B cell (primary cell): Measurements from ENCODE around the gene RNF167. TPM values are rescaled to one million over a fixed set of nuclear protein-coding genes. Genes with fewer than 3 reads are reported as not detected.

Experiments
- ATAC-seq: fragments of 200-7000 bp; cut with Tn5 transposase; one replicate; pipeline ENCODE4 v1.10.0; 2021; ENCODE audit warnings: low read depth, mild to moderate bottlenecking, moderate number of reproducible peaks, moderate library complexity
- CTCF ChIA-PET: fragments of 350-600 bp; sonication (Branson Sonifier 250); formaldehyde crosslinking; loops from one replicate; lab custom pipeline; 2021; ENCODE audit warnings: antibody characterized with exemption, inconsistent platforms; lab: Charles Lee
- POLR2A ChIA-PET: fragments of 350-600 bp; sonication (Branson Sonifier 250); formaldehyde crosslinking; loops from one replicate; lab custom pipeline; 2021; ENCODE audit warnings: antibody characterized with exemption; lab: Charles Lee
- DNase-seq: peaks from one replicate; pipeline ENCODE4 v3.0.0; 2013
- H2AFZ ChIP-seq: 2 replicates; pipeline ENCODE4 v1.6.1; 2012; ENCODE audit warnings: mild to moderate bottlenecking, low read depth, low read length; ENCODE audit not compliant: insufficient read depth, poor library complexity, severe bottlenecking
- H3K27ac ChIP-seq, 2 donors: 1 replicate in 1 of 2; 2 replicates in 1 of 2; pipeline ENCODE4 v1.5.1; 2012 to 2013; ENCODE audit warnings: low read length in 2 of 2, mild to moderate bottlenecking in 2 of 2, moderate library complexity in 1 of 2
- H3K27me3 ChIP-seq, 4 experiments: fragments of 200-600 bp in 1 of 4; sonication (generic) in 1 of 4; replicated peaks in 1 of 4; 1 replicate in 2 of 4; 2 replicates in 2 of 4; pipeline versions ENCODE4 v1.6.1 to v1.7.0; 2013 to 2016; ENCODE audit warnings: low read length in 3 of 4, mild to moderate bottlenecking in 2 of 4, mixed read lengths in 1 of 4, moderate library complexity in 1 of 4; ENCODE audit not compliant: insufficient read depth in 4 of 4, control insufficient read depth in 3 of 4; ENCODE audit errors: control extremely low read depth in 1 of 4
- H3K36me3 ChIP-seq, 2 experiments: replicated peaks in 1 of 2; 1 replicate in 1 of 2; 2 replicates in 1 of 2; pipeline versions ENCODE4 v1.6.1 to v1.7.1; 2013; ENCODE audit warnings: low read length in 1 of 2; ENCODE audit not compliant: insufficient read depth in 2 of 2, control insufficient read depth in 1 of 2; ENCODE audit errors: control extremely low read depth in 1 of 2, extremely low read depth in 1 of 2
- H3K4me1 ChIP-seq, 2 donors: fragments of 200-600 bp in 1 of 2; sonication (generic) in 1 of 2; 1 replicate in 1 of 2; 2 replicates in 1 of 2; pipeline versions ENCODE4 v1.5.1 to v1.6.1; 2013 to 2017; ENCODE audit warnings: low read length in 2 of 2; ENCODE audit not compliant: control insufficient read depth in 2 of 2, insufficient read depth in 2 of 2
- H3K4me2 ChIP-seq: replicated peaks from 2 replicates; pipeline ENCODE3; 2012; ENCODE audit warnings: mild to moderate bottlenecking, low read depth, low read length; ENCODE audit not compliant: poor library complexity, severe bottlenecking
- H3K4me3 ChIP-seq, 5 experiments: fragments of 200-600 bp in 1 of 5; sonication (generic) in 1 of 5; 1 replicate in 3 of 5; 2 replicates in 2 of 5; pipeline versions ENCODE4 v1.5.1 to v1.7.0; 2011 to 2016; ENCODE audit warnings: low read length in 4 of 5, mild to moderate bottlenecking in 4 of 5, low read depth in 2 of 5, control low read depth in 1 of 5, moderate library complexity in 1 of 5; ENCODE audit not compliant: insufficient read depth in 1 of 5; ENCODE audit errors: control extremely low read depth in 1 of 5, extremely low read depth in 1 of 5
- H3K79me2 ChIP-seq: fragments of 200-600 bp; sonication (generic); one replicate; pipeline ENCODE4 v1.6.0; 2016; ENCODE audit warnings: low read length; ENCODE audit not compliant: control insufficient read depth, insufficient read depth
- H3K9ac ChIP-seq: fragments of 200-600 bp; sonication (generic); 2 replicates; pipeline ENCODE4 v1.6.1; 2017; ENCODE audit warnings: mild to moderate bottlenecking, low read length, moderate library complexity
- H3K9me3 ChIP-seq, 3 donors: one replicate each; pipeline versions ENCODE4 v1.6.1 to v1.7.1; 2013; ENCODE audit warnings: low read length in 2 of 3; ENCODE audit not compliant: control insufficient read depth in 2 of 3, insufficient read depth in 1 of 3; ENCODE audit errors: control extremely low read depth in 1 of 3
- H4K20me1 ChIP-seq: 2 replicates; pipeline ENCODE4 v1.6.0; 2012; ENCODE audit warnings: mild to moderate bottlenecking, low read length; ENCODE audit not compliant: insufficient read depth, control insufficient read depth, poor library complexity, severe bottlenecking
- H3K27ac Mint-ChIP-seq: one replicate; pipeline ENCODE4 v1.8.0; 2021; ENCODE audit warnings: mixed read lengths
- H3K27me3 Mint-ChIP-seq: one replicate; pipeline ENCODE4 v1.8.0; 2021; ENCODE audit warnings: mixed read lengths
- H3K4me1 Mint-ChIP-seq: one replicate; pipeline ENCODE4 v1.8.0; 2021; ENCODE audit warnings: mixed read lengths
- H3K4me3 Mint-ChIP-seq: one replicate; pipeline ENCODE4 v1.8.0; 2021; ENCODE audit warnings: mixed read lengths
- H3K9me3 Mint-ChIP-seq: one replicate; pipeline ENCODE4 v1.8.0; 2022; ENCODE audit warnings: mixed read lengths; ENCODE audit not compliant: insufficient read depth
- EZH2 ChIP-seq: IDR thresholded peaks from 2 replicates; pipeline ENCODE4 v1.6.1; 2012; ENCODE audit warnings: borderline replicate concordance, low read depth, mild to moderate bottlenecking, moderate library complexity, low read length; ENCODE audit not compliant: insufficient read depth, poor library complexity, severe bottlenecking
- WGBS: methylation state at CpG from one replicate; pipeline ENCODE4 v1.1.5; 2013; ENCODE audit warnings: missing lambda C conversion rate; ENCODE audit not compliant: insufficient coverage; 5-methylcytosine and 5-hydroxymethylcytosine counted together
- intact Hi-C: fragments of 100-400 bp; cut with micrococcal nuclease; formaldehyde crosslinking; loops from one replicate; pipeline ENCODE4 v1.10.0; 2022
- polyA plus RNA-seq: library from polyadenylated mRNA; depleted of rRNA; stranded (reverse); fragments of >200 nt; gene quantifications from 2 replicates; pipeline ENCODE4 v1.2.3, GENCODE V29; 2012
- total RNA-seq, 2 donors: library from RNA; stranded (reverse); fragments of 120-200 nt in 1 of 2; gene quantifications; 1 replicate in 1 of 2; 2 replicates in 1 of 2; pipeline versions ENCODE4 v1.2.3 to v1.2.4, GENCODE V29; 2013 to 2022
- TF ChIP-seq, protein P1 (sequence below): fragments of 200-600 bp; IDR thresholded peaks from one replicate; pipeline ENCODE4 v1.8.0; 2022; ENCODE audit warnings: antibody characterized with exemption, mild to moderate bottlenecking

The RNF167 gene
- total and polyA plus RNA-seq, 2 donors (not counting 1 experiment from before 2014, with no cell fraction given) = 143 to 186 TPM

DNA sequence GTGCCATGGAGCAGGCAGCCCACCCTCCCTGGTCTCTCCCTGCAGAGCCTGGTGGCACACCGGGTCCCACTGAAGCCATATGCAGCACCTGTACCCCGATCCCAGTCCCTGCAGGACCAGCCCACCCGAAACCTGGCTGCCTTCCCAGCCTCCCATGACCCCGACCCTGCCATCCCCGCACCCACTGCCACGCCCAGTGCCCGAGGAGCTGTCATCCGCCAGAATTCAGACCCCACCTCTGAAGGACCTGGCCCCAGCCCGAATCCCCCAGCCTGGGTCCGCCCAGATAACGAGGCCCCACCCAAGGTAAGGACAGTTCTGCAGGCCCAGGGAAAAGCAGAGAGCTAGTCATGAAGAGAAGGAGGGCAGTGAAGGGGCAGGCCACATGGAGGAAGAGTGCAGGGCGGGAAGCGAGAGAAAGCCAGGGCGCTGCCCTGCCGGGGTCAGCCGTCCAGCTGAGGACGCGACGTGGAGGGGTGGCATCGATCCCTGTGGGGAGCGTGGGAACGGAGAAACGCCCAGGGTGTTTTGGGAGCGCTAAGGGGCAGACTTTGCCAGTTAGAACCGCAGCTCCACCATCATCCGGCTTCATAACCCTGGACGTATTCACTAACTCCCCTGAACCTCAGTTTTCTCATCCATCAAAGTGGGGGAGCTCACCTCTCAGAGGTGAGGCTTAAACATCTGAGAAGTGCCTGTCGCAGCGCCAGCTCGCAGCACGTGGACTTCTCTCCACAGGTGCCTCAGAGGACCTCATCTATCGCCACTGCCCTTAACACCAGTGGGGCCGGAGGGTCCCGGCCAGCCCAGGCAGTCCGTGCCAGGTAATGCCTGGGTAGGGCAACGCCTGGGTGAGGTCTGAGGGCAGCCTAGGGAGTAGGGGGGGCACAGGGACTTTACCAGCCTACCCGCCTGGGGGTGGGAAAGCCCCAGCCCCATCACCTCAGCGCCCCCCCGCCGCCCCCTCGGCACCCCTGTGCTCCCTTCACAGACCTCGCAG is 48.4 kb upstream of the RNF167 start:
- H3K27me3 ChIP-seq = no peaks in the 10 kb centered on the region
- H3K4me1 ChIP-seq = peaks cover 0 to 3% of the 10 kb centered on the region in 2 donors
- H3K79me2 ChIP-seq = no peaks in the 10 kb centered on the region
- H3K4me1 Mint-ChIP-seq = peaks cover 4% of the 10 kb centered on the region
- no peak for TF ChIP-seq EZH2
- TF ChIP-seq, protein P1, sequence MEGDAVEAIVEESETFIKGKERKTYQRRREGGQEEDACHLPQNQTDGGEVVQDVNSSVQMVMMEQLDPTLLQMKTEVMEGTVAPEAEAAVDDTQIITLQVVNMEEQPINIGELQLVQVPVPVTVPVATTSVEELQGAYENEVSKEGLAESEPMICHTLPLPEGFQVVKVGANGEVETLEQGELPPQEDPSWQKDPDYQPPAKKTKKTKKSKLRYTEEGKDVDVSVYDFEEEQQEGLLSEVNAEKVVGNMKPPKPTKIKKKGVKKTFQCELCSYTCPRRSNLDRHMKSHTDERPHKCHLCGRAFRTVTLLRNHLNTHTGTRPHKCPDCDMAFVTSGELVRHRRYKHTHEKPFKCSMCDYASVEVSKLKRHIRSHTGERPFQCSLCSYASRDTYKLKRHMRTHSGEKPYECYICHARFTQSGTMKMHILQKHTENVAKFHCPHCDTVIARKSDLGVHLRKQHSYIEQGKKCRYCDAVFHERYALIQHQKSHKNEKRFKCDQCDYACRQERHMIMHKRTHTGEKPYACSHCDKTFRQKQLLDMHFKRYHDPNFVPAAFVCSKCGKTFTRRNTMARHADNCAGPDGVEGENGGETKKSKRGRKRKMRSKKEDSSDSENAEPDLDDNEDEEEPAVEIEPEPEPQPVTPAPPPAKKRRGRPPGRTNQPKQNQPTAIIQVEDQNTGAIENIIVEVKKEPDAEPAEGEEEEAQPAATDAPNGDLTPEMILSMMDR = no peak
- H3K27ac ChIP-seq = no peak overlapping the region
- ChIA-PET POLR2A (no interaction called here), CTCF (interaction anchor here (0.6 to 4.7 kb wide), 5 partner anchors 11 to 324 kb away, joined by 3 to 33 read pairs (median 3); partner anchors contain the start of genes ARRB2 and CHRNE)
- DNase-seq (no peak), ATAC-seq (no peak)
- 92% methylated on average over 40 of the region's 42 CpGs for WGBS
- H3K9me3 Mint-ChIP-seq = no peaks in the 10 kb centered on the region
- H3K27me3 Mint-ChIP-seq = no peaks in the 10 kb centered on the region
- no peak overlapping the region for H3K4me2 ChIP-seq
- H3K4me3 ChIP-seq = no peak overlapping the region
- H3K9ac ChIP-seq = no peak overlapping the region
- H3K9me3 ChIP-seq = no peaks in the 10 kb centered on the region
- H3K4me3 Mint-ChIP-seq = no peak overlapping the region
- no peak overlapping the region for H2AFZ ChIP-seq
- peaks cover 0 to 77% of the 10 kb centered on the region in 2 experiments for H3K36me3 ChIP-seq
- intact Hi-C loops = no loop called here
- peaks cover 21% of the 10 kb centered on the region for H4K20me1 ChIP-seq
- H3K27ac Mint-ChIP-seq = no peak overlapping the region
